Omental fat pad (tissue), 4 donors: Measurements from ENCODE around the gene OR13J1. TPM values are rescaled to one million over a fixed set of nuclear protein-coding genes. Genes with fewer than 3 reads are reported as not detected.

ENCODE experiments used
- ATAC-seq: fragments of 150-250 bp; one replicate; pipeline ENCODE4 v1.9.1; 2016; ENCODE audit warnings: mild to moderate bottlenecking, moderate library complexity; ENCODE audit not compliant: low FRiP score
- DNase-seq: peaks from one replicate; pipeline ENCODE4 v3.0.0-alpha.2; 2019; ENCODE audit warnings: low spot score
- total RNA-seq, 4 donors: library from RNA; depleted of rRNA; stranded (reverse); fragments of >200 nt; gene quantifications; one replicate each; pipeline ENCODE4 v1.1.0, GENCODE V29; 2016
- TF ChIP-seq, protein P1 (sequence below), 3 donors: fragments of 450-650 bp; IDR thresholded peaks; one replicate each; pipeline ENCODE4 v1.5.1; 2016 to 2017; ENCODE audit warnings: antibody characterized with exemption in 3 of 3, mild to moderate bottlenecking in 3 of 3, moderate library complexity in 2 of 3

OR13J1 gene
- total RNA-seq, 4 donors from 2014 or later, result not detected

DNA sequence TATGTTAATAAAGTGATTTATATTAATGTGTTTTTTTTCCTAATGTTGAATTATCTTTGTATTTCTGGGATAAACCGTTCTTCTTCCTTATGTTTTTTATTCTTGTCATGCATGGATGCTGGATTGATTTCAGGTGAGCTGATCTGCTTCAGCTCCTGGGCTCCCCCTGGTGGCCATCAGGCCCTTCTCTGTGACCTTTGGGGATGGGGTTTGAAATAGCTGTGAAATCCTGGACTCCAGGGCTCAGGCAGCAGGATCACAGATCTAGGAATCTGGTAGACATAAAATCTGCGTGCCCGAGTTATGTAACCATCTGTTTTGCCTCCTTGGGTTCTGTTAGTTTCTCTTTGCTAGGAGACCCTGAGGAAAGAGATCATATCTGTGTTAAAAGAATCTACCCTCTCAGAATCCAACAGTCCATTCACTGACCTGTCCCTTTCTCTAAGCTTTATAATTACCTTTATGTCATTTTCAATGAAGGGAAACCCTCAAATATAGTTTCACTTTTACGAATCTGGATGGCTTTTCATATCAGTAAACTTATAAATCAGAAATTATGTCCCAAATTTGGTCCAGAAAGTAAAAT is 12.2 kb upstream of the OR13J1 start:
- DNase-seq, result peak; percentile 93
- peak; percentile 92 for ATAC-seq
- TF ChIP-seq, protein P1, sequence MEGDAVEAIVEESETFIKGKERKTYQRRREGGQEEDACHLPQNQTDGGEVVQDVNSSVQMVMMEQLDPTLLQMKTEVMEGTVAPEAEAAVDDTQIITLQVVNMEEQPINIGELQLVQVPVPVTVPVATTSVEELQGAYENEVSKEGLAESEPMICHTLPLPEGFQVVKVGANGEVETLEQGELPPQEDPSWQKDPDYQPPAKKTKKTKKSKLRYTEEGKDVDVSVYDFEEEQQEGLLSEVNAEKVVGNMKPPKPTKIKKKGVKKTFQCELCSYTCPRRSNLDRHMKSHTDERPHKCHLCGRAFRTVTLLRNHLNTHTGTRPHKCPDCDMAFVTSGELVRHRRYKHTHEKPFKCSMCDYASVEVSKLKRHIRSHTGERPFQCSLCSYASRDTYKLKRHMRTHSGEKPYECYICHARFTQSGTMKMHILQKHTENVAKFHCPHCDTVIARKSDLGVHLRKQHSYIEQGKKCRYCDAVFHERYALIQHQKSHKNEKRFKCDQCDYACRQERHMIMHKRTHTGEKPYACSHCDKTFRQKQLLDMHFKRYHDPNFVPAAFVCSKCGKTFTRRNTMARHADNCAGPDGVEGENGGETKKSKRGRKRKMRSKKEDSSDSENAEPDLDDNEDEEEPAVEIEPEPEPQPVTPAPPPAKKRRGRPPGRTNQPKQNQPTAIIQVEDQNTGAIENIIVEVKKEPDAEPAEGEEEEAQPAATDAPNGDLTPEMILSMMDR (IDR thresholded peaks at IDR 0.05), result peak in 2 of 3 donors; percentile 39 to 88

- DNase-seq, result no peak
- TF ChIP-seq, protein P1 (IDR thresholded peaks at IDR 0.05), result no peak
- no peak for ATAC-seq
Observed at GRCh38 chr9:35872505-35872904, 2.3 kb upstream of the OR13J1 start.

- DNase-seq (no peak), ATAC-seq (no peak)
- TF ChIP-seq, protein P1 (IDR thresholded peaks at IDR 0.05), result no peak
Observed at GRCh38 chr9:35871545-35871944, 1.3 kb upstream of the OR13J1 start.

GRCh38 chr9:35869621-35870216 is 482 bp downstream of the OR13J1 start:
- DNase-seq (no peak), ATAC-seq (no peak)
- TF ChIP-seq, protein P1 (IDR thresholded peaks at IDR 0.05), result no peak

DNA sequence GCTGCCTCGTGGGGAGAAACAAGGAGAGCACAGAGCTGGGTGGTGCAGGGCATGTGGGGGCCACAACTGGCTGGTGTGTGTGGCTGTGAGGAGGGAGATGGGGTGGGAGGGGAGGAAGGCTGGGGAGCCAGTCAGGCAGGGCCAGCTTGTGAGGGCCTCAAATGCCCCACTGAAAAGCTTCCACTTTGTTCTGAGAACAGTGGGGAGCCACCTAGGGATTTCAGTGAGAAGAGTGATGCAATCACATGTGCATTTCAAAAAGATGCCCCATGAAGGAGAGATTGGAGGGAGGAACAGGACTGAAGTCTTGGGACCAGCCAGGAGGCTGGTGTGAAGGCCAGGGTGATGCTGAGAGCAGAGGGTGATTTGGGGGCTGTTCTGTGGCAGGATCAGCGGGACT is 1.3 kb downstream of the OR13J1 start:
- peak; percentile 27 for ATAC-seq
- TF ChIP-seq, protein P1 (IDR thresholded peaks at IDR 0.05), result no peak
- no peak for DNase-seq

DNA sequence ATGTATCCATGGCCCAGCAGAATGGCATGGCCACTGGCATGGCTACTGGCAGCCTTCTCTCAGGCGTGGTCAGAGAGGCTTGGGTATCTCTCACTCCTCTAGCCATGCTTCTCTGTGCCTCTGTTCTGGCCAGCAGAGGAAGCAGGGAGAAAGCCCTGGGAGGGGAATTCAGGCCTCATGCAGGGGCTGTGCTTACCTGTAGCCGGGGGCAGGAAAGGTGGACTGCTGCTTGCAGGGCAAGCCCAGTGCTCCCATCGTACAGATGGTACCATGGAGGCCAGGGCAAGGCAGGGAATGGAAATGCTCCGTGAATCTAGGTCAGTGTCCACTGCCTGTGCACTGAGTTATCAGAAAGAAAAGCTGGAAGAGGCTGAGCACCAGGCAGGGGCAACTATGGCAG is 2.7 kb downstream of the OR13J1 start:
- no peak for DNase-seq
- ATAC-seq, result no peak

More for the DNA sequence above, 2.7 kb downstream of the OR13J1 start:
- TF ChIP-seq, protein P1 (IDR thresholded peaks at IDR 0.05), result no peak
